NCI-H2107 treated with DMSO at 0.1 percent for 48 hours (cell line): ENCODE data around the gene AP2A1.
A peak's percentile ranks its signal among the peaks of the same experiment; 100 is the strongest.

Source experiments
- DNase-seq: peaks from one replicate; lab custom pipeline; 2025; ENCODE audit not compliant: unreplicated experiment; lab: John Stamatoyannopoulos, UW

AP2A1 gene

GRCh38 chr19:49812452-49812996 lies 45.7 kb downstream of the AP2A1 start:
- DNase-seq, result no peak

GRCh38 chr19:49812997-49813861 lies 46.4 kb downstream of the AP2A1 start, which contains the start of gene FUZ:
Gene FUZ, minus strand, starts transcription at chr19:49813292. Its CDS starts 186 bp downstream, at chr19:49813106.
- peak; percentile 98 for DNase-seq

- DNase-seq, result no peak
Measured at GRCh38 chr19:49814010-49814409, 47.2 kb downstream of the AP2A1 start.

GRCh38 chr19:49816590-49816989 lies 49.8 kb downstream of the AP2A1 start:
- DNase-seq, result no peak

- DNase-seq, result peak; percentile 84
Measured at GRCh38 chr19:49817964-49818648, 51.3 kb downstream of the AP2A1 start, which contains the start of gene MED25. Gene MED25, plus strand, starts transcription at chr19:49818289. Its CDS starts 53 bp downstream, at chr19:49818342.

GRCh38 chr19:49818649-49819370 lies 52.0 kb downstream of the AP2A1 start:
- no peak for DNase-seq

GRCh38 chr19:49819452-49820115 lies 52.8 kb downstream of the AP2A1 start:
- peak; percentile 19 for DNase-seq

- DNase-seq, result peak; percentile 25
Measured at GRCh38 chr19:49820125-49820524, 53.3 kb downstream of the AP2A1 start.

- peak; percentile 97 for DNase-seq
Measured at GRCh38 chr19:49823472-49823871, 56.7 kb downstream of the AP2A1 start.

- DNase-seq, result no peak
Measured at GRCh38 chr19:49824662-49825061, 57.9 kb downstream of the AP2A1 start.

GRCh38 chr19:49827034-49827433 lies 60.2 kb downstream of the AP2A1 start:
- no peak for DNase-seq

GRCh38 chr19:49829200-49829599 lies 62.4 kb downstream of the AP2A1 start:
- DNase-seq, result no peak

GRCh38 chr19:49829721-49830120 lies 62.9 kb downstream of the AP2A1 start:
- no peak for DNase-seq

- DNase-seq, result no peak
Measured at GRCh38 chr19:49830766-49831165, 64.0 kb downstream of the AP2A1 start.

- no peak for DNase-seq
Measured at GRCh38 chr19:49831592-49831991, 64.8 kb downstream of the AP2A1 start.

GRCh38 chr19:49832556-49832955 lies 65.8 kb downstream of the AP2A1 start:
- no peak for DNase-seq

GRCh38 chr19:49833599-49833998 lies 66.8 kb downstream of the AP2A1 start:
- no peak for DNase-seq

- DNase-seq, result no peak
Measured at GRCh38 chr19:49835562-49835961, 68.8 kb downstream of the AP2A1 start.

- DNase-seq, result no peak
Measured at GRCh38 chr19:49836176-49837008, 69.6 kb downstream of the AP2A1 start.

- DNase-seq, result no peak
Measured at GRCh38 chr19:49837009-49837310, 70.2 kb downstream of the AP2A1 start.
